ENCODE data around the gene DNAH14. TPM values are rescaled to one million over a fixed set of nuclear protein-coding genes. Genes with fewer than 3 reads are reported as not detected.
A peak's percentile ranks its signal among the peaks of the same experiment; 100 is the strongest.

The DNAH14 gene
- total RNA-seq, 2 experiments from 2014 or later, result 0.32 to 0.70 TPM

DNA sequence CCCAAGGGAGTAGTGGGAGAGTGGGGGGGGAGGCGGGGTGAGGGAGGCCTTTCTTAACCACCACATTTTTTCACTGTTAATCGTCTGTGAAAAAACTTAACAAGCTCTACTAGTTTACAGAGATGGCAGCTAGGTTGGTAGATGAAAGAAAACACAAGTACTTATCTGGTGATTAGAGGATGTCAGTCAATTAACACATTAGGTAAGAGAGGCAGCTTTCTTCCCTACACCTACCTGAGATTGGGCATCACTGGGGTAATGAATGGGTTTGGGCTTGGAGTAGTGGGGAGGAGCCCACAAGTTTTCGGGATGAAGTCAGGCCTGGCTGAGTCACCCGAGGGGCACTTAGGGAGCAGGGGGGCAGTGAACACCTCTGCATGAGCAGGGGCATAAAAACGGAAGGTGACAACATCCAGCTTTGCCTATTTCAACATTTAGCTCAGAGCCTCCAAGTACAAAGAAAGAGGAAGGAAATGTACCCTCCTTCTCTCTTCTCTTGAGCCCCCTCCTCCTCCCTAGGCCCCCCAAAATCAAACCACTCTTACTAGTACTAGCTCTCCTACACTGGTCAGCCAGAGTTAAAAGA lies 495.8 kb downstream of the DNAH14 start:
- H3K9me3 Mint-ChIP-seq (ENCODE audit: low read depth), result no peaks in the 10 kb centered on the region
- peaks cover 44% of the 10 kb centered on the region for H3K36me3 Mint-ChIP-seq
- DNase-seq, result no peak
- ATAC-seq, result no peak
- CTCF ChIA-PET, result interaction anchor here (0.8 to 8.7 kb wide), 6 partner anchors 9 to 353 kb away, joined by 3 to 101 read pairs (median 6); partner anchors contain the start of gene SRP9
- H3K4me3 Mint-ChIP-seq, result peak overlapping the region; percentile 96
- H3K27ac Mint-ChIP-seq, result peak overlapping the region; percentile 69
- H3K4me1 Mint-ChIP-seq, result peaks cover 57% of the 10 kb centered on the region
- H3K27me3 Mint-ChIP-seq, result no peaks in the 10 kb centered on the region

DNA sequence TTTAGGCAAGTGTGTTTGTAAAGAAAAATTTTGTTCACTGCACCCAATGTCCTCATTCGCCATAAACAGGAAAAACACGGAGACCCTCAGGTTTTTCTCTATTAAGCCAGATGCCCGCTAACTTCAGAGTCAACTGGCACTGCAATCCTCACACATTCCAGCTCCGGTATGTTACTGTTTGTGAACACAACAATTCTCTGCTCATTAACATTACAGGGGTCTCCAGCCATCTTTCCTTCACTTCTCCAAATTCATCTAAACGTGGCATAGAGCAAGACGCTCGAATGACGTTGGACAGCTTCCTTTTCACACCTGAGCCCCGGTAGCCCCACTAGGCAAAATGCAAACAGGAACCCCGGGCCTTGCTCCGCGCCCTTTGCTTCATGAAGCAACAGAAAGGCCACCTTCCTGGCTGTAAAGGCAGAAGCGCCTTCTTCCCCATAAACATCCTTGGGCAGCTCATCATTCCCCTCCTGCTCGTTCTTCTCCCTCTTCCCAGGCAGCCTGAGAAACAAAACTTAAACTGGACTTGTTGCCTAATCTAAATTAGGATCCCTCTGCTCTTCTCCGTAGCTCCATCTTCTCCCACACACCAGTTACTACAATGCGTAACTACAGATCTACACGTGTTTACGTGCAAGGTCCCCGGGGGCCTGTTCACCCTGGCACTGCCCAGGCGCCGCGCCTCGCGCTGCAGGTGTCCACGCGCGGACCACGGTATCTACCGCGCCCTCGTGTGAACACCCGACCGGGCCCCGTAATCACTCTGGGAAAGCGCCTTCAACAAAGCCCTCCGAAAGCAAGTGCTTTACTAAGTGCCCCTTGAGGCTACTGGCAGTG lies 497.1 kb downstream of the DNAH14 start:
- CTCF ChIA-PET, result interaction anchor here (0.6 to 8.7 kb wide), 6 partner anchors 12 to 48 kb away, joined by 3 to 101 read pairs (median 4); no protein-coding TSS in a partner anchor
- no peak for ATAC-seq

DNA sequence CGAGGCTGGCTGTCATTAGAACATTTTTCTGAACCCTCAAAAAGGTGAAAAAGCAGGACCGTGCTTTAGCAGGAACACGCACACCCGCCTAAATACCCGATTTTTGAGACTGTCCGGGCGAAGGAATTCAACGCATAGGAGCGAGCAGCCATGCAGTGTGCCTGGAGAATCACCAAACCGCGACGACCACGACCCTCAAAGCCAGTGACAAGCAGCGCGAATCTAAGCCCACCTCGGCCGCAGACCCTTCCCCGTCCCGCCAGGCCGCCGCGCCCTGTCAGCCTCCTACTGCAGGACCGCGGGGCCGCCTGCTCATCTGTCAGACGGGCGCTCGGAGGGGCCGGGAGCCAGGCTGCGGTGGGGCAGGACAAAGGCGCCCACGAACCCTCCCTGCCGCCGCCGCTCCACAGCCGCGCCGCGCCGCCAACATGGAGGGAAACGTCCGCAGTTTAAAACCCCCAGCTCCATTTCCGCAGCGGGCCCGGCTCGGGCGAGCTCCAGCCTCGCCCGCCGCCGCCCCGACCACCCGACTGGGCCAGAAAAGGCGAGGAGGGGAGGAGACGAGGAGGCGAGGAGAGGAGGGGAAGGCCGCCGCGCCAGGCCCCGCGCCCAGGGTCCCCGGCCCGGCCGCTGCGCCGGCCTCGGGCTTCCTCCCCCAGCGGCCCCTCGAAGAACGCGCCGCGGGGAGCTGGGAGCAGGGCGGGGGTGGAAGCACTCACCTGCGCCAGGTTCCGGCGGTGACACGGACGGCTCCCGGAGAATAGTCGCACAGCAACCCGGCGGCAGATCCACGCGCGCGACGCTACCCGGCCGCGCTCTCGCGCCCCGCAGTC lies 498.0 kb downstream of the DNAH14 start, which contains the start of gene LBR:
Gene LBR (minus strand): TSS at position 804 of the 833 bp plus-strand sequence. CDS start 3,963 bp downstream, outside the sequence.
- Mint-ChIP-seq H3K27ac (peak within 1 kb of the TSS; percentile 98), H3K4me3 (peak within 1 kb of the TSS; percentile 96), H3K9me3 (ENCODE audit: low read depth) (no peaks in the 10 kb centered on the region), H3K4me1 (peaks cover 50% of the 10 kb centered on the region), H3K27me3 (no peaks in the 10 kb centered on the region), H3K36me3 (peaks cover 30% of the 10 kb centered on the region)
- DNase-seq (peak; percentile 65), ATAC-seq (no peak)
- CTCF ChIA-PET, result interaction anchor here (0.6 to 8.7 kb wide), 7 partner anchors 14 to 48 kb away, joined by 3 to 101 read pairs (median 5); no protein-coding TSS in a partner anchor

More for the DNA sequence above, 497.1 kb downstream of the DNAH14 start:
- Mint-ChIP-seq H3K27ac (peak overlapping the region; percentile 85), H3K27me3 (no peaks in the 10 kb centered on the region), H3K9me3 (ENCODE audit: low read depth) (no peaks in the 10 kb centered on the region), H3K4me3 (peak overlapping the region; percentile 96), H3K36me3 (peaks cover 37% of the 10 kb centered on the region), H3K4me1 (peaks cover 57% of the 10 kb centered on the region)
- peak; percentile 65 for DNase-seq

DNA sequence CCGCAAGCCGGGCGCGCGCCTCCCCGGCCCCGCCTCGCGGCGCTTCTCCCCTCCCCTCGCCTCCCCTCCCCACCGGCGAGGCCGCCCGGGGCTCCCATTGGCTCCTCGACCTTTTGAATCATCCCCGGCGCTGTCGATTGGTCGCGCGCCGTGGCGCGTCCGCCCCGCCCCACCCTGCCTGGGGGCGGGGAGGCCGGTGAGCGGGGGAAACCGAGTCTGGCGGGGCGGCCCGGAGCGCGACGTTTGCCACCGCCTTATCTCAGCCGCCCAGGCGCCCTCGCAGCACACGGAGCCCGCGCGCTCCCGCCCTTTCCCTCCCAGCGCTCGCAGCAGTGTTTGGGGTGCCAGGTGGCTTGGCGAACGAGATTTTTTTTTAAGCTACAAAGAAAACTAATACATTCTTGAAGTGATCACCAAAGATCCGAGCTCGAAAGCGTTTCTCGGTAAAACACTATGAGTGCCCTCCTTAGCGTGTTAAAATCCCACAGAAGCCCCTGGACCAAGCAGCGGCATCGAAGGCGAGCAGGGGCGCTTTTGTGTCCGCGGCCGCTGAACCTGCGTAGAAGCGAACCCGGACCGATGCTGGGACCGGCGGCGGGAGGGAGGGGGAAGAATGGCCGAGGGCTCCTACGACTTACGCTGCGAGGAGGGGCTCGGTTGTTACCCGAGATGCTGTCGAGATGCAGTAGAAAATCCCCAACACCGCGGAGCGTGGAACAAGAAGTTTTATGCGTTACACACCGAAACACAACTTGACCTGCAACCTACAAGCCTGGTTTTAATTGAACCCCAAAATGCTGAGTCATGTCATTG lies 498.8 kb downstream of the DNAH14 start:
- peaks cover 43% of the 10 kb centered on the region for H3K4me1 Mint-ChIP-seq

DNA sequence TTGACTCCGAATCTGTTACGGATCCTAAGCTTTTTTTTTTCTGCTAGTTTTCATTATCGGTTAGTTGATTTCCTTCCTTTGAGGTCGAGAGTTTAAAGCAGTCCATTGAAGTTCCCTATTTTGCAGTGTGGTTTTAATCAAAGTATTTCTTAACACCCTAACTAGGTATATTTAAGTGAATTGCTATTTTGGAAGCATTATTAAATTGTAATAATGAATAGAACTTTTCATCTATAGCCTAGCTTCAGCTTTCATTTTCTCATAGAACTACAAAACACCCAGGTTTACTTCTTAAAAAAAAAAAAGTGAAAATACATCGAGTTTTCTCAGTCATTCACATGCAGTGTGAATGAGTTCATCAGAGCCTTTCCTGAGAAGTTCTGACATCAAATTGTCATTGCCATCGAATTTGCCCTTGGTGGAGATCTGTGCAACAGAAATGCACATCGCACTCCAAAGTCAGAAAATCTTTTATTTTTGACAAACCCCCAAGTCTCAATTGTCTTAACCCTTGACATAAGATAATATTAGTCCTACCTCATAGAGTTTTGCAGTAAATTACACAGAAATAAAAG lies 499.5 kb downstream of the DNAH14 start:
- Mint-ChIP-seq H3K4me1 (peaks cover 36% of the 10 kb centered on the region), H3K4me3 (peak overlapping the region; percentile 96), H3K9me3 (ENCODE audit: low read depth) (no peaks in the 10 kb centered on the region), H3K27me3 (no peaks in the 10 kb centered on the region), H3K27ac (peak overlapping the region; percentile 98), H3K36me3 (peaks cover 18% of the 10 kb centered on the region)
- CTCF ChIA-PET, result interaction anchor here (1.4 to 8.7 kb wide), 6 partner anchors 13 to 47 kb away, joined by 3 to 101 read pairs (median 6); no protein-coding TSS in a partner anchor
- DNase-seq (no peak), ATAC-seq (no peak)

More for the DNA sequence above, 498.8 kb downstream of the DNAH14 start:
- DNase-seq (peak; percentile 95), ATAC-seq (peak; percentile 95)
- Mint-ChIP-seq H3K27me3 (no peaks in the 10 kb centered on the region), H3K36me3 (peaks cover 25% of the 10 kb centered on the region), H3K4me3 (peak overlapping the region; percentile 96), H3K27ac (peak overlapping the region; percentile 98), H3K9me3 (ENCODE audit: low read depth) (no peaks in the 10 kb centered on the region)
- CTCF ChIA-PET, result interaction anchor here (1.4 to 8.7 kb wide), 5 partner anchors 13 to 47 kb away, joined by 4 to 101 read pairs (median 6); no protein-coding TSS in a partner anchor

DNA sequence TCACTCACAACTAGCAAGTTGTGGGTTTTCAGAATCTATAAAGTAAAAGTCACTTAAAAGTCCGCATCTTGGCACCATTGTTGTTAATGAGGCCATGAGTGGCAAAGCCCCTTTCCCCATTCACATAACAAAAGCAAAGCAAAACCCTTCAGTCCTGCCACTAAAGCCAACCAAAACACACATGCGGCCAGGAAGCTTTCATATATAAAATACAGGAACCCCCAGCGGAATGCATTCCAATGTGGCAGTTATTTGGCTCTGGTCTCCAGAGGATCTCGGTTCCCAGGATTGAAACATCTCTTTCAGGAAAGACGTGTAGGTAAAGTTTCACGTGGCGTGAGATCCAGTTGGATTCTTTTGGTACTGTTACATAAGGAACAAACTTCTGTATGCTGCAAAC lies 500.8 kb downstream of the DNAH14 start:
- peak overlapping the region; percentile 56 for H3K27ac Mint-ChIP-seq

DNA sequence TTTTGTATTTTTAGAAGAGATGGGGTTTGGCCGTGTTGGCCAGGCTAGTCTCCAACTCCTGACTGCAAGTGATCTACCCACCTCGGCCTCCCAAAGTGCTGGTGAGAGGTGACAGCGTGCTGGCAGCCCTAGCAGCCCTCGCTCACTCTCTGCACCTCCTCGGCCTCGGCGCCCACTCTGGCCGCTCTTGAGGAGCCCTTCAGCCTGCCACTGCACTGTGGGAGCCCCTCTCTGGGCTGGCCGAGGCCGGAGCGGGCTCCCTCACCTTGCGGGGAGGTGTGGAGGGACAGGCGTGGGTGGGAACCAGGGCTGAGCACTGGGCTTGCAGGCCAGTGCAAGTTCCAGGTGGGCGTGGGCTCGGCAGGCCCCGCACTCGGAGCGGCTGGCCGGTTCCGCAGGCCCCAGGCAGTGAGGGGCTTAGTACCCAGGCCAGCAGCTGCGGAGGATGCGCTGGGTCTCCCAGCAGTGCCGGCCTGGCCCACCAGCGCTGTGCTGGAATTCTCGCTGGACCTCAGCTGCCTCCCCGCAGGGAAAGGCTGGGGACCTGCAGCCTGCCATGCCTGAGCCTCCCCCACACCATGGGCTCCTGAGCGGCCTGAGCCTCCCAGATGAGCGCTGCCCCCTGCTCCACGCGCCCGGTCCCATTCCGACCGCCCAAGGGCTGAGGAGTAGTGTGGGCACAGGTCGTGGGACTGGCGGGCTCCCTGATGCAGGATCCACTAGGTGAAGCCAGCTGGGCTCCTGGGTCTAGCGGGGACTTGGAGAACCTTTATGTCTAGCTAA lies 501.8 kb downstream of the DNAH14 start:
- CTCF ChIA-PET, result interaction anchor here (0.9 to 8.7 kb wide), 2 partner anchors 10 to 36 kb away, joined by 4 to 101 read pairs; no protein-coding TSS in a partner anchor
- no peak overlapping the region for H3K4me3 Mint-ChIP-seq
- H3K27ac Mint-ChIP-seq, result no peak overlapping the region
- peaks cover 10% of the 10 kb centered on the region for H3K36me3 Mint-ChIP-seq
- H3K9me3 Mint-ChIP-seq (ENCODE audit: low read depth), result no peaks in the 10 kb centered on the region
- peaks cover 5% of the 10 kb centered on the region for H3K27me3 Mint-ChIP-seq
- DNase-seq (no peak), ATAC-seq (no peak)
- peaks cover 18% of the 10 kb centered on the region for H3K4me1 Mint-ChIP-seq

More for the DNA sequence above, 500.8 kb downstream of the DNAH14 start:
- ATAC-seq, result no peak
- H3K4me3 Mint-ChIP-seq, result peak overlapping the region; percentile 13
- no peak for DNase-seq
- H3K4me1 Mint-ChIP-seq, result peaks cover 23% of the 10 kb centered on the region
- CTCF ChIA-PET, result interaction anchor here (0.7 to 8.7 kb wide), 5 partner anchors 11 to 49 kb away, joined by 3 to 101 read pairs (median 4); no protein-coding TSS in a partner anchor
- H3K27me3 Mint-ChIP-seq, result no peaks in the 10 kb centered on the region
- H3K9me3 Mint-ChIP-seq (ENCODE audit: low read depth), result no peaks in the 10 kb centered on the region
- H3K36me3 Mint-ChIP-seq, result peaks cover 13% of the 10 kb centered on the region

DNA sequence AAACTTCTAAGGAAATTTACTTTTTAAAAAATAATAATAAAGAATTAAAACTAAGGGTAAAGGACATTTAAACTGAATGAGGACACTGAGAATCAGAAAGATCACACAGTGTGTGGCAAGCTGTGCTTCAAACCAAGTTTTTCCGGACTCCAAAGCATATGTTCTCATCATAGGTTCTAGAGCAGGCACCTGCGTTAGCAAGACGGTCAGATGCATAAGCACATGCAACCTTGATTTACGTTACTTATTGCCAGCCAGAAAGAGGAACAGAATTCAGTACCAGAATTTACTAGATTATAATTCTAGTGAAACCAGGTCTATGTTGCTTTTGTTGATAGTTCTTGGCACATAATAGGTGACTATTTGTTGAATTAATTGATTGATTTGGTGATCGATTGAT lies 504.6 kb downstream of the DNAH14 start:
- Mint-ChIP-seq H3K4me3 (no peak overlapping the region), H3K27me3 (peaks cover 5% of the 10 kb centered on the region)

DNA sequence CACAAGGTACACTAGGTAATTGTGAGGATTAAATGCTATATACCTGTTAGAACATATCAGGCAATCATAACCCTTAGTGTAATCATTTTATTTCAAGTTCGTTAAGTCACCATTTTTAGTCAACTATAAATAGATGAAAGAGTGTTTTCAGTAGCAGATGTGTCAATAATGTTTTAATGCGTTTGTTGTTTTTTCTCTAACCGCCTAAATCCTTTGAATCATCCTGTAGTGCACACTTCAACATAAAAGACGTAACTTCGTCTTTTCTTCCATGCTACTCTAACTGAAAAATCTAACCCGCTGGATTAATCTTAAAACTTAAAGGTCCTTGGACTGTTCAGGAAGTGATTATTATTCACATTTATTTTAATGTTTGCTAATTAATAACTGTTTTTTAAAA lies 505.6 kb downstream of the DNAH14 start:
- H3K27ac Mint-ChIP-seq, result no peak overlapping the region
- CTCF ChIA-PET, result no interaction called here
- no peaks in the 10 kb centered on the region for H3K36me3 Mint-ChIP-seq
- no peaks in the 10 kb centered on the region for H3K9me3 Mint-ChIP-seq (ENCODE audit: low read depth)
- H3K27me3 Mint-ChIP-seq, result peaks cover 5% of the 10 kb centered on the region
- no peak overlapping the region for H3K4me3 Mint-ChIP-seq
- no peak for DNase-seq
- ATAC-seq, result no peak
- H3K4me1 Mint-ChIP-seq, result peaks cover 7% of the 10 kb centered on the region

More for the DNA sequence above, 504.6 kb downstream of the DNAH14 start:
- Mint-ChIP-seq H3K27ac (no peak overlapping the region), H3K4me1 (peaks cover 14% of the 10 kb centered on the region), H3K36me3 (no peaks in the 10 kb centered on the region), H3K9me3 (ENCODE audit: low read depth) (no peaks in the 10 kb centered on the region)
- no peak for DNase-seq
- CTCF ChIA-PET, result interaction anchor here (1.4 kb wide), 1 partner anchor 7 kb away, joined by 4 read pairs; no protein-coding TSS in a partner anchor
- no peak for ATAC-seq

DNA sequence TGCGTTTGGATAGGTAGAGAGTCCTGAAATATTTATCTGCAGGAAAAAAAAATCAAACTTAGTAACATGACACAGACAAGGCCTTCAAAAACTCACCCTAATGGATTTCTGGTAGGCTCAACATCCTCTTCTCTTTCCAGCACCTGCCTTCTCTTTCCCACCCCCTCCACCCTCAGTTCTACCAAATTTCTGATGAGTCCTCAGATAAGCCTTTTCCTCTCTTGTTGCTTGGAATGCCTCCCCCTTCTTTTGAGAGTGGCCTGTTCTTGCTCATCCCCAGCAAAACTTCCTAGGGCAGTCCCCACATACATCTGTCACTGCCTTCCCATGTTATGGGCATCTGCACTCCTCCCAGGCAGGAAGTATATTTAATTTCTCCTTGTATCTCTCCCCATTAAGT lies 506.0 kb downstream of the DNAH14 start:
- H3K4me1 Mint-ChIP-seq, result peaks cover 3% of the 10 kb centered on the region
- H3K27ac Mint-ChIP-seq, result no peak overlapping the region
- peaks cover 5% of the 10 kb centered on the region for H3K27me3 Mint-ChIP-seq
- no peaks in the 10 kb centered on the region for H3K36me3 Mint-ChIP-seq
- CTCF ChIA-PET, result no interaction called here
- ATAC-seq (no peak), DNase-seq (no peak)
- H3K4me3 Mint-ChIP-seq, result no peak overlapping the region
- no peaks in the 10 kb centered on the region for H3K9me3 Mint-ChIP-seq (ENCODE audit: low read depth)

DNA sequence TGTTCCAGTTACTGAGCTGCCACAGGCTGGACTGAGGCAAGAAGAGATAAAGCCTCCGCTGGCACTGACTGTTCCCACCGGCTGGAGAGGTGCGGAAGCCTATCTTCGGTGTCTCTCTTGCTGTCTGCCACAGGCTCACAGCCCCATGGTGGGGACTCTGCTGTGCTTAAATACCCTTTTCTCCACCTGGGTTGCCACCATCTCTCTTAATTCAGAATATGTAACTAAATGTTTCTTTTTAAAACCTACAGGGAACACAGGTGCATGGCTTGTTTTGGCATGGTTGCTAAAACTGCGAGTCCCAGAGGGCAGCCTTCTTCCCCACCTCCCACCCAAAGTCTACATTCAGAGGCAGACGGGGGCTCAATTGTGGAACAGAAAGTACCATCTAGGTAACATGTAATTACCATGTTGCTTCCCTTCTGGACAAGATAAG lies 506.5 kb downstream of the DNAH14 start:
- Mint-ChIP-seq H3K4me1 (peaks cover 2% of the 10 kb centered on the region), H3K27me3 (peaks cover 5% of the 10 kb centered on the region), H3K9me3 (ENCODE audit: low read depth) (no peaks in the 10 kb centered on the region), H3K4me3 (no peak overlapping the region), H3K27ac (no peak overlapping the region), H3K36me3 (no peaks in the 10 kb centered on the region)
- ATAC-seq (no peak), DNase-seq (no peak)
- CTCF ChIA-PET, result no interaction called here
